ENCODE data around the gene PRCP.

- TF ChIP-seq, protein P1, sequence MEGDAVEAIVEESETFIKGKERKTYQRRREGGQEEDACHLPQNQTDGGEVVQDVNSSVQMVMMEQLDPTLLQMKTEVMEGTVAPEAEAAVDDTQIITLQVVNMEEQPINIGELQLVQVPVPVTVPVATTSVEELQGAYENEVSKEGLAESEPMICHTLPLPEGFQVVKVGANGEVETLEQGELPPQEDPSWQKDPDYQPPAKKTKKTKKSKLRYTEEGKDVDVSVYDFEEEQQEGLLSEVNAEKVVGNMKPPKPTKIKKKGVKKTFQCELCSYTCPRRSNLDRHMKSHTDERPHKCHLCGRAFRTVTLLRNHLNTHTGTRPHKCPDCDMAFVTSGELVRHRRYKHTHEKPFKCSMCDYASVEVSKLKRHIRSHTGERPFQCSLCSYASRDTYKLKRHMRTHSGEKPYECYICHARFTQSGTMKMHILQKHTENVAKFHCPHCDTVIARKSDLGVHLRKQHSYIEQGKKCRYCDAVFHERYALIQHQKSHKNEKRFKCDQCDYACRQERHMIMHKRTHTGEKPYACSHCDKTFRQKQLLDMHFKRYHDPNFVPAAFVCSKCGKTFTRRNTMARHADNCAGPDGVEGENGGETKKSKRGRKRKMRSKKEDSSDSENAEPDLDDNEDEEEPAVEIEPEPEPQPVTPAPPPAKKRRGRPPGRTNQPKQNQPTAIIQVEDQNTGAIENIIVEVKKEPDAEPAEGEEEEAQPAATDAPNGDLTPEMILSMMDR (IDR thresholded peaks at IDR 0.05) = peak; percentile 1
- TF ChIP-seq EZH2 (IDR thresholded peaks at IDR 0.05; ENCODE audit: borderline replicate concordance, insufficient read depth, low read depth, low read length, poor library complexity, severe bottlenecking) = no peak
These were observed 36.0 kb downstream of the PRCP start for GRCh38 chr11:82864268-82864667.

All from B cell (primary cell).